Measurements from ENCODE around the gene UBE2Q1.

DNA sequence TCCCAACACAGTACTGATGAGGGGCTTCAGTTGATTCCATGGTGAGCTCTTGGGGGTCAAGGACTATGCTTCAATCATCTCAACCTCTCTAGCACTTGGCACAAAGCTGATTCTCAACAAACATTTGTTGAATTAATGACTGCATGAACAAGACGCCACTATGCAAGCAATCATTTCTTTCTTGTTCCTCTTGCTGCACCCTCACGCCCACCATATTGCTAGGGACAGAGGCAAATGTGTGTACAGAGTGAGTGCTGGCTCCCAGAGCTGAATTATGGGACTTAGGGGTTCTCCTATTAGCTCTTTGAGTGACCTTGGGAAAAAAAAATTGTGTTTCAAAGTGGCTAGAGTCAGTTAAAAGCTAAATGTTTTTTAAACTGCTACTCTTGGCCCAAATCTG is 47.1 kb upstream of the UBE2Q1 start:
- TF ChIP-seq CTCF (IDR thresholded peaks at IDR 0.05), result no peak
- TF ChIP-seq POLR2A (IDR thresholded peaks at IDR 0.05), result no peak
